Thoracic aorta (tissue), 2 donors: ENCODE results near the gene RPP14. TPM values are rescaled to one million over a fixed set of nuclear protein-coding genes. Genes with fewer than 3 reads are reported as not detected.

Experiments used
- ATAC-seq: fragments of 150-250 bp; one replicate; pipeline ENCODE4 v1.8.0; 2017; ENCODE audit warnings: low read depth; ENCODE audit not compliant: insufficient number of reproducible peaks, low FRiP score
- DNase-seq: peaks from one replicate; pipeline ENCODE4 v3.0.0-alpha.2; 2020; ENCODE audit warnings: low spot score
- H3K27ac ChIP-seq, 2 donors: fragments of 200-600 bp; sonication (generic); 1 replicate in 1 of 2; 2 replicates in 1 of 2; pipeline ENCODE4 v1.5.1; 2016; ENCODE audit warnings: mild to moderate bottlenecking in 2 of 2, moderate library complexity in 2 of 2
- H3K27me3 ChIP-seq: fragments of 200-600 bp; sonication (generic); replicated peaks from 2 replicates; pipeline ENCODE4 v1.6.0; 2016; ENCODE audit warnings: mild to moderate bottlenecking; ENCODE audit not compliant: insufficient read depth
- H3K36me3 ChIP-seq: fragments of 200-600 bp; sonication (generic); one replicate; pipeline ENCODE4 v1.5.1; 2016
- H3K4me1 ChIP-seq, 2 donors: fragments of 200-600 bp; sonication (generic); 1 replicate in 1 of 2; 2 replicates in 1 of 2; pipeline versions ENCODE4 v1.5.1 to v1.6.0; 2016; ENCODE audit warnings: low read depth in 2 of 2, mild to moderate bottlenecking in 1 of 2; ENCODE audit not compliant: control insufficient read depth in 1 of 2
- H3K4me3 ChIP-seq: fragments of 200-600 bp; sonication (generic); 2 replicates; pipeline ENCODE4 v1.5.1; 2016; ENCODE audit warnings: mild to moderate bottlenecking
- H3K9me3 ChIP-seq: fragments of 200-600 bp; sonication (generic); 2 replicates; pipeline ENCODE4 v1.5.1; 2016
- total RNA-seq, 2 donors: library from RNA; depleted of rRNA; stranded (reverse); fragments of >200 nt; gene quantifications; one replicate each; pipeline versions ENCODE4 v1.1.0 to v1.2.3, GENCODE V29; 2016
- TF ChIP-seq, protein P1 (sequence below): fragments of 200-600 bp; sonication (generic); IDR thresholded peaks from one replicate; pipeline ENCODE4 v1.5.1; 2019; ENCODE audit warnings: antibody characterized with exemption

Gene RPP14
- total RNA-seq, 2 donors from 2014 or later: 5.0 to 10.1 TPM

DNA sequence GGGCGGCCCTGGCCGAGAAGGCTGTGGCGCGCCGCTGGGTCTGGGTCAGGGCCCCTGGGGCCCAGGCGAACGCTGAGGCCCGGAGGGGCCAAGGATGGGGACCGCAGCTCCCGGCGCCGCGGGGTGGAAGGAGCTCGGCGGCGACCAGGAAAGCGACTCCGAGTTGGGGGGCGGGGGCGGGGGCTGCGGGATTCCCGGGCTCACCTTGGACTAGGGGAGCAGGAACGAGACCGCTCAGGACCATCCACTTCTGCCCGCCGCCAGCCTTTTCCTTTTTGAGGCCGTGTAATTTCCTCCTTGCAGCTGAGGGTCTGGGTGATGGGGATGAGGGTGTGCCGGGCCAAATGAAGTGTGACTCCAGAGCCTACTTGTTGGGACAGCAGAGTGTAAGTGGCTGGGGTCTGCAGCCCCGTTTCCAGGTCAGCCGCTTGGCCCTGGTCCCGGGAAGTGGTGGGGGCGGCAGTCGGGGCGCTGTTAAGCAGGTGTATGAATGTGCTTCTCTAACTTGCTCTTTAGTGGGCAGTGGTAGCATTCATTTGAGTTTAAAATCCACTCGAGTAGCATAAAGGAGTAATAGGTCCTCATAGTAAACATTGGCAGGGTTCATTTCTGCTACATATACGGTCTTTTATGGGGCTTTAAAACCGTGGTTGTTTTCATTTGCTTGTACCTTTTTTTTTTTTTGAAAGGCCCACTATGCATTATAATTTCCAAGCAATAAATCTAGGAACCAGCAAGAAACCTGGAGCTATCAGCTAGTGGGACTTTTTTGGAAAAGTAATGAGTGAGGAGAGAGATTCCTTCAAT, 27.4 kb downstream of the RPP14 start:
- H3K9me3 ChIP-seq: no peaks in the 10 kb centered on the region
- no peaks in the 10 kb centered on the region for H3K27me3 ChIP-seq
- peak overlapping the region; percentile 71 for H3K4me3 ChIP-seq
- TF ChIP-seq, protein P1, sequence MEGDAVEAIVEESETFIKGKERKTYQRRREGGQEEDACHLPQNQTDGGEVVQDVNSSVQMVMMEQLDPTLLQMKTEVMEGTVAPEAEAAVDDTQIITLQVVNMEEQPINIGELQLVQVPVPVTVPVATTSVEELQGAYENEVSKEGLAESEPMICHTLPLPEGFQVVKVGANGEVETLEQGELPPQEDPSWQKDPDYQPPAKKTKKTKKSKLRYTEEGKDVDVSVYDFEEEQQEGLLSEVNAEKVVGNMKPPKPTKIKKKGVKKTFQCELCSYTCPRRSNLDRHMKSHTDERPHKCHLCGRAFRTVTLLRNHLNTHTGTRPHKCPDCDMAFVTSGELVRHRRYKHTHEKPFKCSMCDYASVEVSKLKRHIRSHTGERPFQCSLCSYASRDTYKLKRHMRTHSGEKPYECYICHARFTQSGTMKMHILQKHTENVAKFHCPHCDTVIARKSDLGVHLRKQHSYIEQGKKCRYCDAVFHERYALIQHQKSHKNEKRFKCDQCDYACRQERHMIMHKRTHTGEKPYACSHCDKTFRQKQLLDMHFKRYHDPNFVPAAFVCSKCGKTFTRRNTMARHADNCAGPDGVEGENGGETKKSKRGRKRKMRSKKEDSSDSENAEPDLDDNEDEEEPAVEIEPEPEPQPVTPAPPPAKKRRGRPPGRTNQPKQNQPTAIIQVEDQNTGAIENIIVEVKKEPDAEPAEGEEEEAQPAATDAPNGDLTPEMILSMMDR: no peak
- peak overlapping the region in 1 of 2 donors; percentile 3 for H3K27ac ChIP-seq
- ATAC-seq: no peak
- H3K4me1 ChIP-seq: peaks cover 18 to 27% of the 10 kb centered on the region in 2 donors
- no peak for DNase-seq
- no peaks in the 10 kb centered on the region for H3K36me3 ChIP-seq

DNA sequence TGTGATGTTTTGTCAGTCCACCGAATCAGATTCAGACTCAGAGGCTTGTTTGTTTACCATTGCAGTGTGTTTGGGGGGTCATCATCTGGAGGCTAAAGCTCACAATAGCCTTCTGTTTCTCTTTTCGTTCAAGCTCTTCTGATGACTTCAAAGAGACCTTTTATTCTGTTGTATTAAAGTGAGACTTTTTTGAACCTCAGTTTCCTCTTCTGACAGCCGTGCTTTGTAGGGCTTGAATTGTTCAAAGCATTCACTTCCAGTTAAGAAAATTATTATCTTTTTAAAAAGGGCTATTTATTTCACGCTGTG, 27.9 kb downstream of the RPP14 start:
- no peak overlapping the region for H3K27ac ChIP-seq
- no peak for ATAC-seq

DNA sequence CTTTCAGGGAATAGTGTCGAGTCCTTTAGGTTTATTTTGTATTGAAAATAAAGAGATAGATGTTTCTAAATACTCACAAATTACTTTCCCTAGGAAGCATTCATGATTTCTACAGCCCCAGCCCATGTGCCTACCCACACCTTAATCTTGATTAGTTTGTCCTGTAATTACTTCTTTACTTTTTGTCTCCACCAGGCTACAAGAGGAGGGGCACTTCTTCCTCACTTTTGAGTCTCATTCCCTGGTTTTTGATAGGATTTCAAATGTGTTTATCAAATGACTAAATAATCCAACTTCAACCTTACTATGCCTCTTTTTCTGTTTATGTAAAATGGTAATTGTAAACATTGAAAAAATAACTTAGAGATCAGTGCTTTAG, 28.4 kb downstream of the RPP14 start:
- Histone ChIP-seq H3K4me1 (peaks cover 18 to 27% of the 10 kb centered on the region in 2 donors), H3K9me3 (no peaks in the 10 kb centered on the region), H3K4me3 (peak overlapping the region; percentile 71), H3K27ac (peak overlapping the region in 1 of 2 donors; percentile 57), H3K36me3 (no peaks in the 10 kb centered on the region), H3K27me3 (no peaks in the 10 kb centered on the region)
- TF ChIP-seq, protein P1: no peak
- DNase-seq (no peak), ATAC-seq (no peak)

More for the DNA sequence above, 27.9 kb downstream of the RPP14 start:
- Histone ChIP-seq H3K4me3 (peak overlapping the region; percentile 71), H3K9me3 (no peaks in the 10 kb centered on the region), H3K36me3 (no peaks in the 10 kb centered on the region), H3K27me3 (no peaks in the 10 kb centered on the region), H3K4me1 (peaks cover 18 to 27% of the 10 kb centered on the region in 2 donors)
- TF ChIP-seq, protein P1: no peak
- DNase-seq: no peak

DNA sequence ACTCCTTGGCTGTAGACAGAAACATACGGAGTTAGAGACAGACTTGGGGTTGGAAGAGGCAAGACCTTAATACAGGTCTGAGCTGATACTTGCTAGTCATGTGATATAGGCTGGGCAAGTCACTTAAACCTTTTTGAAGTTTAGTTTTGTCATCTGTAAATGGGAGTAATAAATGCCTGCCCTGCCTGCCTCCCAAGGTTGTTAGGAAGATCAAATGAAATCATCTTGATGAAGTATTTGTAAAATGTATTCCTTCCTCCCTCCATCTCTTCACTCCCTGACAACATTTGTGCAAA, 29.6 kb downstream of the RPP14 start:
- DNase-seq (no peak), ATAC-seq (no peak)
- peak overlapping the region in 1 of 2 donors; percentile 57 for H3K27ac ChIP-seq
- H3K4me1 ChIP-seq: peaks cover 18 to 27% of the 10 kb centered on the region in 2 donors
- H3K9me3 ChIP-seq: no peaks in the 10 kb centered on the region
- no peaks in the 10 kb centered on the region for H3K36me3 ChIP-seq
- TF ChIP-seq, protein P1: no peak
- H3K4me3 ChIP-seq: peak overlapping the region; percentile 71
- H3K27me3 ChIP-seq: no peaks in the 10 kb centered on the region

DNA sequence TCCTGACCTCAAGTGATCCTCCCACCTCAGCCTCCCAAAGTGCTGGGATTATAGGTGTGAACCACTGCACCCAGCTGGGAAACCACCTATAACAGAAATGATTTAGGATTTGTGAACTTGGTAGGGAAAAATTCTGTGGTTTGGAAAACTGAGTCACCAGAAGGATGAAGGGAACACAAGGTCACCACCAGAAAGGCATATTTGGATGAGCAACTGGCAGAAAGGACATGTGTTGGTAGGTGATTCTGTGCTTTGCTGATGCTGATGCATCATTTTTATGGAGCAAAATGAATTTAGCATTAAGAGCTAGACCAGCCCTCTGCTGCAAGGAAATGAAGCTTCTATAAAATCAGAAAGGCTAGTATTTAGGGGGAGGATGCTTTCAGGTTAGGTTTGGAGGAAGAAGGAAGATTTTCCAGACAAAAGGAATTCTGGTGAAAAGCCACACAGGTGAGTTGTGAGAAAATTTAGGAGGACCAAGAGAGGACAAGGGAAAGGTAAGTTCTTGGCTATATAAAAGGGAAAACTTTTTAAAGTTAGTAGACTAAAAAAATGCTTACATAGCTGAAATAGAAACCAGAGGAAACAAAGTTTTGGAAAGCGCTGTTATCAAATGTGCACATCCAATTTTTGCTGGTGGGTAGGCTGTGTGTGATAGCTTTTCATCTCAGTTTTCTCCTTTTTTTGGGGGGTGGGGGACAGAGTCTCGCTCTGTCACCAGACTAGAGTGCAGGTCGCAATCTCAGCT, 30.3 kb downstream of the RPP14 start:
- no peak for DNase-seq
- Histone ChIP-seq H3K27me3 (no peaks in the 10 kb centered on the region), H3K4me3 (no peak overlapping the region), H3K27ac (no peak overlapping the region), H3K36me3 (no peaks in the 10 kb centered on the region), H3K9me3 (no peaks in the 10 kb centered on the region), H3K4me1 (peaks cover 18 to 27% of the 10 kb centered on the region in 2 donors)
- no peak for ATAC-seq
- TF ChIP-seq, protein P1: no peak
